ENCODE measurements around the gene PDCD7. TPM values are rescaled to one million over a fixed set of nuclear protein-coding genes. Genes with fewer than 3 reads are reported as not detected.

Gene PDCD7
- total RNA-seq, 1 experiment from 2014 or later: 31.6 TPM

DNA sequence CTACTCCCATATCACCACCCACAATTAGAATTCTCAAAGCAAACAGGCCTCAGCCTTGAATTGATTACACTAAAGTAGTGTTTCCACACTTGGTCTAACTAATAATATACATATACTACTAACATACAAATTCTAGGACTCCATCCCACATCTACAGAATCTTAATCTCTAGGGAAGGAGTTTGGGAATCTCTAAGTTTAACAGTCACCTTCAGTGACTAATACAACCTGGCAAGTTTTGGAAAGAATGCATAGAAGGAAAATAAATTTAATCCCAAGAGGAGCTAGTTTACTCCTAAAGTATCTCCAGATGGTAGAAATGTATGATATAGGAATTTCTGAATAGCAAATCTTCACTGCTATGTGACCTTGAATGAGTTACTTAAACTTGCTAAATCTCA is 42.4 kb upstream of the PDCD7 start (continued):
- TF ChIP-seq, protein P1, sequence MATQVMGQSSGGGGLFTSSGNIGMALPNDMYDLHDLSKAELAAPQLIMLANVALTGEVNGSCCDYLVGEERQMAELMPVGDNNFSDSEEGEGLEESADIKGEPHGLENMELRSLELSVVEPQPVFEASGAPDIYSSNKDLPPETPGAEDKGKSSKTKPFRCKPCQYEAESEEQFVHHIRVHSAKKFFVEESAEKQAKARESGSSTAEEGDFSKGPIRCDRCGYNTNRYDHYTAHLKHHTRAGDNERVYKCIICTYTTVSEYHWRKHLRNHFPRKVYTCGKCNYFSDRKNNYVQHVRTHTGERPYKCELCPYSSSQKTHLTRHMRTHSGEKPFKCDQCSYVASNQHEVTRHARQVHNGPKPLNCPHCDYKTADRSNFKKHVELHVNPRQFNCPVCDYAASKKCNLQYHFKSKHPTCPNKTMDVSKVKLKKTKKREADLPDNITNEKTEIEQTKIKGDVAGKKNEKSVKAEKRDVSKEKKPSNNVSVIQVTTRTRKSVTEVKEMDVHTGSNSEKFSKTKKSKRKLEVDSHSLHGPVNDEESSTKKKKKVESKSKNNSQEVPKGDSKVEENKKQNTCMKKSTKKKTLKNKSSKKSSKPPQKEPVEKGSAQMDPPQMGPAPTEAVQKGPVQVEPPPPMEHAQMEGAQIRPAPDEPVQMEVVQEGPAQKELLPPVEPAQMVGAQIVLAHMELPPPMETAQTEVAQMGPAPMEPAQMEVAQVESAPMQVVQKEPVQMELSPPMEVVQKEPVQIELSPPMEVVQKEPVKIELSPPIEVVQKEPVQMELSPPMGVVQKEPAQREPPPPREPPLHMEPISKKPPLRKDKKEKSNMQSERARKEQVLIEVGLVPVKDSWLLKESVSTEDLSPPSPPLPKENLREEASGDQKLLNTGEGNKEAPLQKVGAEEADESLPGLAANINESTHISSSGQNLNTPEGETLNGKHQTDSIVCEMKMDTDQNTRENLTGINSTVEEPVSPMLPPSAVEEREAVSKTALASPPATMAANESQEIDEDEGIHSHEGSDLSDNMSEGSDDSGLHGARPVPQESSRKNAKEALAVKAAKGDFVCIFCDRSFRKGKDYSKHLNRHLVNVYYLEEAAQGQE (IDR thresholded peaks at IDR 0.05; ENCODE audit: low read depth): no peak
- TF ChIP-seq FOSL1 (IDR thresholded peaks at IDR 0.05; ENCODE audit: low read depth): no peak
- TF ChIP-seq CBX3 (IDR thresholded peaks at IDR 0.05; ENCODE audit: low read depth): no peak
- TF ChIP-seq SRF (IDR thresholded peaks at IDR 0.05; ENCODE audit: low read depth): no peak
- no peak for TF ChIP-seq POLR2AphosphoS5 (IDR thresholded peaks at IDR 0.05; ENCODE audit: low read depth, low read length)

DNA sequence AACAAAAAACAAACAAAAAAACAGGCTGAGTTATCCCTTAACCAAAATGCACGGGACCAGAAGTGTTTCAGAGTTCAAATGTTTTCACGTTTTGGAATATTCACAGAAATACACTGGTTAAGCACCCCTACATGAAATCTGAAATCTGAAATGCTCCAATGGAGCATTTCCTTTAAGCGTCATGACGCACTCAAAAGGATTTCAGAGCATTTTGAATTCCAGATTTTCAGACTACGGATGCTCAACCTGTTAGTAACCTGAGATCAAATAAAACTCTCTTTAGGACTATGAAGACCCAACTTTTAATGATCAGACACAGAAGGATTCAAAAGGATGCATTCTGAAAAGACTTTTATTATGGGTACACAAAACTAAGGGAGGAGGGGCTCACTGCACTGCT is 41.9 kb upstream of the PDCD7 start:
- TF ChIP-seq, protein P1 (IDR thresholded peaks at IDR 0.05; ENCODE audit: low read depth): no peak
- TF ChIP-seq ZNF274 (IDR thresholded peaks at IDR 0.05; ENCODE audit: low read depth, low read length) (no peak), EZH2 (IDR thresholded peaks at IDR 0.05) (no peak), POLR2AphosphoS5 (IDR thresholded peaks at IDR 0.05; ENCODE audit: low read depth, low read length) (no peak), RAD21 (IDR thresholded peaks at IDR 0.05; ENCODE audit: low read depth) (no peak), EZH2phosphoT487 (IDR thresholded peaks at IDR 0.05; ENCODE audit: borderline replicate concordance) (no peak), CBX3 (IDR thresholded peaks at IDR 0.05; ENCODE audit: low read depth) (no peak)
- TF ChIP-seq, protein P2, sequence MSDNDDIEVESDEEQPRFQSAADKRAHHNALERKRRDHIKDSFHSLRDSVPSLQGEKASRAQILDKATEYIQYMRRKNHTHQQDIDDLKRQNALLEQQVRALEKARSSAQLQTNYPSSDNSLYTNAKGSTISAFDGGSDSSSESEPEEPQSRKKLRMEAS (IDR thresholded peaks at IDR 0.05): no peak
- no peaks in the 10 kb centered on the region for H3K9me2 ChIP-seq (ENCODE audit: insufficient read depth)
- H3K4me1 ChIP-seq (ENCODE audit: control insufficient read depth in 1 of 2, insufficient read depth in 2 of 2, low read length in 2 of 2): peaks cover 0 to 8% of the 10 kb centered on the region in 2 experiments; a peak in 1 of 4 replicates
- H3K9me3 ChIP-seq (ENCODE audit: control insufficient read depth in 1 of 2, insufficient read depth in 1 of 2, low read depth in 1 of 2, low read length in 2 of 2): no peaks in the 10 kb centered on the region
- no peaks in the 10 kb centered on the region for H3K27me3 ChIP-seq (ENCODE audit: insufficient read depth, low read length)
- no peak for ATAC-seq
- no peak overlapping the region for H2AFZ ChIP-seq (ENCODE audit: low read depth, low read length, poor library complexity, severe bottlenecking)
- H3K4me2 ChIP-seq (ENCODE audit: low read length): no peak overlapping the region
- ChIA-PET POLR2A (no interaction called here), RAD21 (ENCODE audit: low non-redundant PET in 1 of 2, low total read pairs in 2 of 2, uncharacterized antibody in 2 of 2, unreplicated experiment in 2 of 2) (no interaction called here), CTCF (no interaction called here)
- BruUV-seq (replicated peaks): no TSS peak
- H3K27ac ChIP-seq (ENCODE audit: low read depth, low read length): no peak overlapping the region
- no peaks in the 10 kb centered on the region for H4K20me1 ChIP-seq (ENCODE audit: insufficient read depth)
- DNase-seq (ENCODE audit: low read depth, low spot score): no peak
- peaks cover 32 to 42% of the 10 kb centered on the region in 2 experiments for H3K36me3 ChIP-seq (ENCODE audit: control insufficient read depth in 1 of 2, insufficient read depth in 2 of 2, low read length in 2 of 2)
- intact Hi-C loops (cut with micrococcal nuclease): loop anchor here (5.0 kb wide), 1 partner anchor 123 kb away; no protein-coding TSS in a partner anchor
- H3K4me3 ChIP-seq (replicated peaks in 1 of 2; ENCODE audit: low read depth in 1 of 2, low read length in 2 of 2): no peak overlapping the region
- peaks cover 36% of the 10 kb centered on the region for H3K79me2 ChIP-seq (ENCODE audit: insufficient read depth, low read length)
- H3K9ac ChIP-seq (ENCODE audit: low read length): no peak overlapping the region
